Suprapubic skin (tissue), 4 donors: Measurements from ENCODE around the gene TMF1. TPM values are rescaled to one million over a fixed set of nuclear protein-coding genes. Genes with fewer than 3 reads are reported as not detected.

Source experiments
- DNase-seq, 2 donors: peaks; one replicate each; pipeline ENCODE4 v3.0.0-alpha.2; 2019; ENCODE audit warnings: low spot score in 2 of 2
- H3K27ac ChIP-seq: fragments of 200-600 bp; sonication (generic); one replicate; pipeline ENCODE4 v1.5.1; 2019
- H3K27me3 ChIP-seq: fragments of 200-600 bp; sonication (generic); one replicate; pipeline ENCODE4 v1.5.1; 2019
- H3K36me3 ChIP-seq: fragments of 200-600 bp; sonication (generic); one replicate; pipeline ENCODE4 v1.5.1; 2019
- H3K4me1 ChIP-seq: fragments of 200-600 bp; sonication (generic); one replicate; pipeline ENCODE4 v1.5.1; 2019
- H3K4me3 ChIP-seq: fragments of 200-600 bp; sonication (generic); one replicate; pipeline ENCODE4 v1.5.1; 2019; ENCODE audit warnings: mild to moderate bottlenecking
- H3K9me3 ChIP-seq: fragments of 200-600 bp; sonication (generic); one replicate; pipeline ENCODE4 v1.5.1; 2019
- CTCF ChIP-seq, 2 donors: fragments of 200-600 bp in 1 of 2; fragments of 450-650 bp in 1 of 2; sonication (generic) in 1 of 2; IDR thresholded peaks; one replicate each; pipeline ENCODE4 v1.5.1; 2016 to 2019; ENCODE audit warnings: antibody characterized with exemption in 2 of 2, mild to moderate bottlenecking in 1 of 2, moderate library complexity in 1 of 2
- EP300 ChIP-seq: sonication (generic); formaldehyde crosslinking; IDR thresholded peaks from one replicate; pipeline ENCODE4 v1.6.1; 2017; ENCODE audit warnings: antibody characterized with exemption
- POLR2A ChIP-seq, 2 donors: fragments of 450-650 bp; IDR thresholded peaks; one replicate each; pipeline ENCODE4 v1.6.1; 2017; ENCODE audit warnings: antibody characterized with exemption in 2 of 2, mild to moderate bottlenecking in 2 of 2, moderate library complexity in 2 of 2
- POLR2AphosphoS5 ChIP-seq, 3 donors: sonication (generic); formaldehyde crosslinking; IDR thresholded peaks; one replicate each; pipeline ENCODE4 v1.6.1; 2017; ENCODE audit warnings: antibody characterized with exemption in 3 of 3
- WGBS: methylation state at CpG from one replicate; pipeline ENCODE4 v1.1.5; 2018; 5-methylcytosine and 5-hydroxymethylcytosine counted together
- total RNA-seq, 4 donors: library from RNA; depleted of rRNA; stranded (reverse); fragments of >200 nt; gene quantifications; one replicate each; pipeline ENCODE4 v1.1.0, GENCODE V29; 2016

The TMF1 gene
- total RNA-seq, 4 donors from 2014 or later = 19.2 to 46.3 (median 27.8) TPM

GRCh38 chr3:69087030-69087791 is 35.1 kb upstream of the TMF1 start:
- H3K27me3 ChIP-seq = no peaks in the 10 kb centered on the region
- peaks cover 86% of the 10 kb centered on the region for H3K4me1 ChIP-seq
- H3K36me3 ChIP-seq = no peaks in the 10 kb centered on the region
- no peak for DNase-seq
- 57% methylated on average over 3 of the region's 3 CpGs for WGBS
- peak overlapping the region; percentile 96 for H3K27ac ChIP-seq
- H3K4me3 ChIP-seq = peak overlapping the region; percentile 93
- TF ChIP-seq EP300 (no peak), POLR2A (IDR thresholded peaks at IDR 0.05) (no peak), CTCF (IDR thresholded peaks at IDR 0.05) (no peak), POLR2AphosphoS5 (IDR thresholded peaks at IDR 0.05) (no peak)
- no peaks in the 10 kb centered on the region for H3K9me3 ChIP-seq

GRCh38 chr3:69085833-69086722 is 33.9 kb upstream of the TMF1 start:
- Histone ChIP-seq H3K27me3 (no peaks in the 10 kb centered on the region), H3K4me1 (peaks cover 86% of the 10 kb centered on the region), H3K36me3 (no peaks in the 10 kb centered on the region), H3K9me3 (no peaks in the 10 kb centered on the region), H3K27ac (peak overlapping the region; percentile 96), H3K4me3 (peak overlapping the region; percentile 93)
- DNase-seq = peak; percentile 94 to 96
- TF ChIP-seq POLR2A (IDR thresholded peaks at IDR 0.05) (no peak), POLR2AphosphoS5 (IDR thresholded peaks at IDR 0.05) (peak in 2 of 3 donors; percentile 11 to 57)
- 1% methylated on average over 8 of the region's 8 CpGs for WGBS

GRCh38 chr3:69085168-69085832 is 33.2 kb upstream of the TMF1 start:
- TF ChIP-seq EP300 = no peak
- peak in 1 of 3 donors; percentile 6 for TF ChIP-seq POLR2AphosphoS5 (IDR thresholded peaks at IDR 0.05)
- no peak for TF ChIP-seq POLR2A (IDR thresholded peaks at IDR 0.05)
- TF ChIP-seq CTCF (IDR thresholded peaks at IDR 0.05) = no peak
- H3K4me1 ChIP-seq = peaks cover 86% of the 10 kb centered on the region

GRCh38 chr3:69084326-69085167 is 32.4 kb upstream of the TMF1 start, which contains the start of gene ARL6IP5:
TSS of gene ARL6IP5 (plus strand) at chr3:69084937. CDS start at chr3:69085048, 111 bp downstream.
- no peaks in the 10 kb centered on the region for H3K27me3 ChIP-seq
- H3K4me1 ChIP-seq = peaks cover 79% of the 10 kb centered on the region
- H3K36me3 ChIP-seq = no peaks in the 10 kb centered on the region
- TF ChIP-seq EP300 (no peak), CTCF (IDR thresholded peaks at IDR 0.05) (no peak), POLR2A (IDR thresholded peaks at IDR 0.05) (no peak), POLR2AphosphoS5 (IDR thresholded peaks at IDR 0.05) (peak in 2 of 3 donors; percentile 5 to 17)
- DNase-seq = peak; percentile 97 to 99
- WGBS = 0% methylated on average over 18 of the region's 32 CpGs
- peak within 1 kb of the TSS; percentile 96 for H3K27ac ChIP-seq
- peak within 1 kb of the TSS; percentile 93 for H3K4me3 ChIP-seq
- H3K9me3 ChIP-seq = no peaks in the 10 kb centered on the region

More at GRCh38 chr3:69085168-69085832, 33.2 kb upstream of the TMF1 start:
- no peaks in the 10 kb centered on the region for H3K36me3 ChIP-seq
- no peaks in the 10 kb centered on the region for H3K9me3 ChIP-seq
- H3K27me3 ChIP-seq = no peaks in the 10 kb centered on the region
- H3K27ac ChIP-seq = peak overlapping the region; percentile 96
- DNase-seq = peak in 1 of 2 donors; percentile 70
- WGBS = 0% methylated on average over 15 of the region's 26 CpGs
- H3K4me3 ChIP-seq = peak overlapping the region; percentile 93

GRCh38 chr3:69082805-69083204 is 30.7 kb upstream of the TMF1 start:
- peaks cover 79% of the 10 kb centered on the region for H3K4me1 ChIP-seq
- no peak for DNase-seq
- H3K27me3 ChIP-seq = no peaks in the 10 kb centered on the region
- no peaks in the 10 kb centered on the region for H3K9me3 ChIP-seq
- no peak for TF ChIP-seq POLR2A (IDR thresholded peaks at IDR 0.05)
- TF ChIP-seq POLR2AphosphoS5 (IDR thresholded peaks at IDR 0.05) = no peak
- TF ChIP-seq EP300 = no peak
- no peak for TF ChIP-seq CTCF (IDR thresholded peaks at IDR 0.05)
- H3K36me3 ChIP-seq = no peaks in the 10 kb centered on the region
- H3K27ac ChIP-seq = peak overlapping the region; percentile 39
- H3K4me3 ChIP-seq = no peak overlapping the region
